ENCODE data around the gene CST9.

DNA sequence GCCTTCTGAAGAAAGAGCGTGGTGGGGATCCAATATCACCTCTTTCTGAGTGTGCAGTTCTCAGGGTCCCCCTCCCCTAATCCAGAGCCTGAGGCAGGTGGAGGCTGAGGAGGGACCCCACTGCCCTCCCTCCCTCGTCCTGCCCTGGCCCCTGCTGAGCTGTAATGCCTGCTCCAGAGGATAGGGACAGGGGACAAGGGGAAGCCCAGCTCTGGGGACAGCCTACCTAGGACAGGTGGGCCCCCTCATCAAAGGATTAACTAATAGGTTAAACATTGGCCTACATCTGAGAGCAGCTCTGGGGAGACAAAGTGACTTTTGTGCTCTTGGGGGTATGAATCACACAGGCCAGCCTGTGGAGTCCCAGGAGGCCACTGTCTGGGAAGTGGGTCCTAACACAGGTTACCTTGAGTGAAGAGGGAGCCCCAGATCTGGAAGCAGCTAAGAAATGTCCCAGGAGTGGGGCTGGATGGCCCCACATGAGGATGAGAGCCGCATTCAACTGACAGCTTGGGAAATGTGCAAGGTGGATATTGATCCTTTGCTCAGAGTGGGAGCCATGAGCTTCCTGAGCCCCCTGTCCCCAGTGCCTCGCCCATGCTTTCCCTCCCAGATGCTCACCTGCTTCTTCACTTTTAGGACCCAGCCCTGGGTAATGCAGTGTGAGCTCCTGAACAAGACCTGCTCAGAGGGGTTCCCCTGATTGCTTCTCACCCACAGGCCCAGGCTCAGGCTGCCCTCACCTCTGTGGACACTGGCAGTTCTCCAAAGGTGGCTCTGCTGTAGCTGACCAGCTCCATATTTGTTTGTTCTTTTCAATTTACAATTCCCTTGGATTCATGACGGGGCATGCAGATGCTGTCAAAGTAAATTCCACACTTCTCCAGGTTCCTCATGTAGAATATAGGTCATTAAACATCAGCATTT is 19.6 kb downstream of the CST9 start:
- TF ChIP-seq, protein P1, sequence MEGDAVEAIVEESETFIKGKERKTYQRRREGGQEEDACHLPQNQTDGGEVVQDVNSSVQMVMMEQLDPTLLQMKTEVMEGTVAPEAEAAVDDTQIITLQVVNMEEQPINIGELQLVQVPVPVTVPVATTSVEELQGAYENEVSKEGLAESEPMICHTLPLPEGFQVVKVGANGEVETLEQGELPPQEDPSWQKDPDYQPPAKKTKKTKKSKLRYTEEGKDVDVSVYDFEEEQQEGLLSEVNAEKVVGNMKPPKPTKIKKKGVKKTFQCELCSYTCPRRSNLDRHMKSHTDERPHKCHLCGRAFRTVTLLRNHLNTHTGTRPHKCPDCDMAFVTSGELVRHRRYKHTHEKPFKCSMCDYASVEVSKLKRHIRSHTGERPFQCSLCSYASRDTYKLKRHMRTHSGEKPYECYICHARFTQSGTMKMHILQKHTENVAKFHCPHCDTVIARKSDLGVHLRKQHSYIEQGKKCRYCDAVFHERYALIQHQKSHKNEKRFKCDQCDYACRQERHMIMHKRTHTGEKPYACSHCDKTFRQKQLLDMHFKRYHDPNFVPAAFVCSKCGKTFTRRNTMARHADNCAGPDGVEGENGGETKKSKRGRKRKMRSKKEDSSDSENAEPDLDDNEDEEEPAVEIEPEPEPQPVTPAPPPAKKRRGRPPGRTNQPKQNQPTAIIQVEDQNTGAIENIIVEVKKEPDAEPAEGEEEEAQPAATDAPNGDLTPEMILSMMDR (IDR thresholded peaks at IDR 0.05), result no peak
- TF ChIP-seq POLR2A (IDR thresholded peaks at IDR 0.05), result no peak
- TF ChIP-seq POLR2AphosphoS5 (IDR thresholded peaks at IDR 0.05), result no peak
